PFSK-1 (cell line): ENCODE data around the gene TCTA.

Source experiments
- FOXP2 ChIP-seq: optimal IDR thresholded peaks from 2 replicates; pipeline ENCODE3; 2011; ENCODE audit warnings: borderline replicate concordance, control low read depth, inconsistent platforms; ENCODE audit not compliant: insufficient read depth; ENCODE audit errors: extremely low read length, extremely low read depth
- POLR2AphosphoS5 ChIP-seq: IDR thresholded peaks from 2 replicates; pipeline ENCODE4 v1.6.1; 2012; ENCODE audit warnings: low read depth, mild to moderate bottlenecking, control low read depth, low read length, moderate library complexity
- SIN3A ChIP-seq: IDR thresholded peaks from 2 replicates; pipeline ENCODE4 v1.6.1; 2012; ENCODE audit warnings: mild to moderate bottlenecking, low read length, moderate library complexity, borderline replicate concordance; ENCODE audit not compliant: insufficient read depth
- TAF1 ChIP-seq: IDR thresholded peaks from 2 replicates; pipeline ENCODE4 v1.6.1; 2012; ENCODE audit warnings: low read length, control low read depth, borderline replicate concordance; ENCODE audit not compliant: insufficient read depth
- TF ChIP-seq, protein P1 (sequence below), 2 experiments: IDR thresholded peaks; 2 replicates each; pipeline versions ENCODE4 v1.6.1 to v1.8.0; 2011 to 2012; ENCODE audit warnings: low read depth in 2 of 2, low read length in 2 of 2, control low read depth in 1 of 2, inconsistent platforms in 1 of 2, mild to moderate bottlenecking in 1 of 2, moderate library complexity in 1 of 2; ENCODE audit not compliant: insufficient read depth in 1 of 2

The TCTA gene

DNA sequence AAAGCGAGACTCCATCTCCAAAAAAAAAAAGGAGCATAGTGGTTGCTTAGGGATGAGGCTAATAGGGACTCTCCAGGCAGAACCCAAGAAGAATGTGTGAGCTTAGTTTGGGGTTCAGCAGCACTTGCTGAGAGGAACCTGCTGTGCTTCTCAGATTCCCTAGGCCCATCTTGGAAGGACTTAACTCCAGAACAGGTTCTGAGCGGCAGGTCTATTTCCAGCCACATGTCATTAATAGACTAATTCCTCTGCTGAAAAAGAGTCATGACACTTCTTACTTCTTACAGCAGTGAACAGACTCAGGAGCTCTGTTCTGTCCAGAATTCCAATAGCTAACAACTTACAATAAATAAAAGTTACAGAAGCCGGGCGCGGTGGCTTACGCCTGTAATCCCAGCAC is 22.9 kb upstream of the TCTA start:
- no peak for TF ChIP-seq TAF1
- TF ChIP-seq, protein P1, sequence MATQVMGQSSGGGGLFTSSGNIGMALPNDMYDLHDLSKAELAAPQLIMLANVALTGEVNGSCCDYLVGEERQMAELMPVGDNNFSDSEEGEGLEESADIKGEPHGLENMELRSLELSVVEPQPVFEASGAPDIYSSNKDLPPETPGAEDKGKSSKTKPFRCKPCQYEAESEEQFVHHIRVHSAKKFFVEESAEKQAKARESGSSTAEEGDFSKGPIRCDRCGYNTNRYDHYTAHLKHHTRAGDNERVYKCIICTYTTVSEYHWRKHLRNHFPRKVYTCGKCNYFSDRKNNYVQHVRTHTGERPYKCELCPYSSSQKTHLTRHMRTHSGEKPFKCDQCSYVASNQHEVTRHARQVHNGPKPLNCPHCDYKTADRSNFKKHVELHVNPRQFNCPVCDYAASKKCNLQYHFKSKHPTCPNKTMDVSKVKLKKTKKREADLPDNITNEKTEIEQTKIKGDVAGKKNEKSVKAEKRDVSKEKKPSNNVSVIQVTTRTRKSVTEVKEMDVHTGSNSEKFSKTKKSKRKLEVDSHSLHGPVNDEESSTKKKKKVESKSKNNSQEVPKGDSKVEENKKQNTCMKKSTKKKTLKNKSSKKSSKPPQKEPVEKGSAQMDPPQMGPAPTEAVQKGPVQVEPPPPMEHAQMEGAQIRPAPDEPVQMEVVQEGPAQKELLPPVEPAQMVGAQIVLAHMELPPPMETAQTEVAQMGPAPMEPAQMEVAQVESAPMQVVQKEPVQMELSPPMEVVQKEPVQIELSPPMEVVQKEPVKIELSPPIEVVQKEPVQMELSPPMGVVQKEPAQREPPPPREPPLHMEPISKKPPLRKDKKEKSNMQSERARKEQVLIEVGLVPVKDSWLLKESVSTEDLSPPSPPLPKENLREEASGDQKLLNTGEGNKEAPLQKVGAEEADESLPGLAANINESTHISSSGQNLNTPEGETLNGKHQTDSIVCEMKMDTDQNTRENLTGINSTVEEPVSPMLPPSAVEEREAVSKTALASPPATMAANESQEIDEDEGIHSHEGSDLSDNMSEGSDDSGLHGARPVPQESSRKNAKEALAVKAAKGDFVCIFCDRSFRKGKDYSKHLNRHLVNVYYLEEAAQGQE (IDR thresholded peaks at IDR 0.05; ENCODE audit: insufficient read depth in 1 of 2, low read depth in 2 of 2, low read length in 2 of 2), result no peak
- no peak for TF ChIP-seq POLR2AphosphoS5
- no peak for TF ChIP-seq SIN3A
- no peak for TF ChIP-seq FOXP2

DNA sequence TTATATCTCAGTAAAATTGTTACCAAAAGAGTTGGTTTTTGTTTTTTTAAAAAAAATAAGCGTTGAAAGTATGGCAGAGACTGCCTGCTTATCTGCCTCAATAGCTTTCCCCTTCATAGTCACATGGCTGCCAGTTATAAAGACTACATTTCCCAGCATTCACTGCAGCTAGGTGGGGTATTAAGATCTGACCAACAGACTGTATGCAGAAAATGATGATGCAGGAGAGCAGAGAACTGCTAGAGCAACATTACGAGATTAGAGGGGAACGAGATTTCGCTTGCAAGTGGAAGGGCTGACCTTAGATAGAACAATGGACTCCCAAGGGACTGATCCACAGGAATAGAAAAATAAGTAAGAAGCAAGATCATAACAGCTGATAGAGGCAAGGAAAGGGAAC is 14.8 kb upstream of the TCTA start:
- TF ChIP-seq FOXP2 (no peak), SIN3A (no peak), POLR2AphosphoS5 (no peak), TAF1 (no peak)
- TF ChIP-seq, protein P1 (IDR thresholded peaks at IDR 0.05; ENCODE audit: insufficient read depth in 1 of 2, low read depth in 2 of 2, low read length in 2 of 2), result no peak

DNA sequence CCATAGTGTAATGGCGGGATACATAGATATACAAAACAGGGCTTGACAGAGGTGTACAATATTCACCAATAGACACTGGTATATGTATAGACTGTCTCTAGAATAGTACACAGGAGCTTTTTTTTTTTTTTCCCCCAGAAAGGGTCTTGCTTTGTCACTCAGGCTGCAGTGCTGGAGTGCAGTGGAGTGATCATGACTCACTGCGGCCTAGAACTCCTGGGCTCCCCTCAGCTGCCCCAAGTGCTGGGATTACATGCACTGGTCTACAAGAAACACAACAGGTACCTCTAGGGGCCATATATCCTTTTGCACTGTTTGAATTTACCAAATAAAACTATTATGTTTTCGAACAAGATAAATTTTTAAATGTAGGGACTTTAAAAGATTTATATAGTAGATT is 12.8 kb upstream of the TCTA start:
- TF ChIP-seq SIN3A, result no peak
- TF ChIP-seq FOXP2, result no peak
- TF ChIP-seq, protein P1 (IDR thresholded peaks at IDR 0.05; ENCODE audit: insufficient read depth in 1 of 2, low read depth in 2 of 2, low read length in 2 of 2), result no peak
- no peak for TF ChIP-seq POLR2AphosphoS5

DNA sequence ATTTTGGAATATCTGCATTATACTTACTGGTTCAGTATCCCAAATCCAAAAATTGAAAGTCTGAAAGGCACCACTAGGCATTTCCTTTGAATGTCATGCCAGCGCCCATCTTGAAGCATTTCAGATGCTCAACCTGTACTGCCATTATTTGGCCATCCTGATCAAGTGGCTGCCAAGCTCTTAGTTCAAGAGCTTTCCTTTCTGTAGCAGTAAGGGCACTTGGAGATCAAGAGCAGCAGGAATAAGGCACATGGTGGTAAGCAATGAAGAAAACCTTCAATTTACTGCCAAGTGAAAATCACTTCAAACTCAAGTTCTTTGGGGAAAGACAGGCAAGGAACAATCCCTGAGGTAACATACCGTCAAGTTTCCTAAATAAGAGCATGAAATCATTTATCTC is 10.5 kb upstream of the TCTA start:
- TF ChIP-seq, protein P1 (IDR thresholded peaks at IDR 0.05; ENCODE audit: insufficient read depth in 1 of 2, low read depth in 2 of 2, low read length in 2 of 2), result no peak
- TF ChIP-seq FOXP2 (no peak), POLR2AphosphoS5 (no peak), TAF1 (no peak), SIN3A (no peak)

DNA sequence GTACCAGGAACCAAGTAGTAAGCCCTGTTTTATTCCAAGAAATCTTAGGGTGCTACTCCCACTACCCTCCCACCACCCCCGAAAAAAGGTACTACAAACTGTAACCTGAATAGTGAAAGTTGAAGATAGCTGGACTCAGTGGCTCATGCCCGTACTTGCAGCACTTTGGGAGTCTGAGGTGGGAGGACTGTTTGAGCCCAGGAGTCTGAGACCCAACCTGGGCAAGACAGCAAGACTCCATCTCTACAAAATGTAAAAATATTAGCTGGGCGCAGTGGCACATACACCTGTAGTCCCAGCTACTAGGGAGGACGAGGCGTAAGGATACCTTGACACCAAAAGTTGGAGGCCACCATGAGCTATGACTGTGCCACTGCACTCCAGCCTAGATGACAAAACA is 8.3 kb upstream of the TCTA start:
- TF ChIP-seq SIN3A (no peak), POLR2AphosphoS5 (no peak), FOXP2 (no peak), TAF1 (no peak)
- TF ChIP-seq, protein P1 (IDR thresholded peaks at IDR 0.05; ENCODE audit: insufficient read depth in 1 of 2, low read depth in 2 of 2, low read length in 2 of 2), result no peak
